NCI-H1092 treated with DMSO at 0.1 percent for 48 hours (cell line): ENCODE data around the gene TXNDC17.
"Not testable (repeated sequence)": the region's sequence is repeated elsewhere in the genome, so short reads cannot be mapped to it uniquely, and the experiment has no call there.

Experiments
- DNase-seq: peaks from one replicate; lab custom pipeline; 2025; lab: John Stamatoyannopoulos, UW

Gene TXNDC17

GRCh38 chr17:6640536-6641246 lies at the start of gene TXNDC17, which contains the start of gene KIAA0753:
TSS of gene TXNDC17 (plus strand) at chr17:6641060. CDS start at chr17:6641083, 23 bp downstream.
TSS of gene KIAA0753 (minus strand) at chr17:6640711. CDS start at chr17:6635103, 5,608 bp downstream.
- DNase-seq, result peak; percentile 83

GRCh38 chr17:6591599-6592158 lies 49.2 kb upstream of the TXNDC17 start:
- DNase-seq, result no peak

GRCh38 chr17:6592173-6592572 lies 48.7 kb upstream of the TXNDC17 start:
- no peak for DNase-seq

GRCh38 chr17:6593371-6593770 lies 47.5 kb upstream of the TXNDC17 start:
- not testable (repeated sequence) for DNase-seq

- DNase-seq, result no peak
These were observed 44.8 kb upstream of the TXNDC17 start for GRCh38 chr17:6596081-6596480.

GRCh38 chr17:6596511-6596910 lies 44.3 kb upstream of the TXNDC17 start:
- no peak for DNase-seq

- no peak for DNase-seq
These were observed 43.9 kb upstream of the TXNDC17 start for GRCh38 chr17:6596941-6597340.

- DNase-seq, result no peak
These were observed 43.1 kb upstream of the TXNDC17 start for GRCh38 chr17:6597727-6598126.

- DNase-seq, result no peak
These were observed 41.5 kb upstream of the TXNDC17 start for GRCh38 chr17:6599364-6599763.

- DNase-seq, result no peak
These were observed 38.7 kb upstream of the TXNDC17 start for GRCh38 chr17:6602141-6602540.

GRCh38 chr17:6603744-6604325 lies 37.0 kb upstream of the TXNDC17 start:
- DNase-seq, result no peak

- no peak for DNase-seq
These were observed 35.7 kb upstream of the TXNDC17 start for GRCh38 chr17:6605142-6605541.

GRCh38 chr17:6608321-6608720 lies 32.5 kb upstream of the TXNDC17 start:
- no peak for DNase-seq

- no peak for DNase-seq
These were observed 30.8 kb upstream of the TXNDC17 start for GRCh38 chr17:6610011-6610410.

GRCh38 chr17:6611231-6611630 lies 29.6 kb upstream of the TXNDC17 start:
- no peak for DNase-seq

- no peak for DNase-seq
These were observed 16.9 kb upstream of the TXNDC17 start for GRCh38 chr17:6623941-6624340.

GRCh38 chr17:6626616-6627015 lies 14.2 kb upstream of the TXNDC17 start:
- DNase-seq, result no peak

GRCh38 chr17:6627019-6627418 lies 13.8 kb upstream of the TXNDC17 start:
- DNase-seq, result no peak

- no peak for DNase-seq
These were observed 10.5 kb upstream of the TXNDC17 start for GRCh38 chr17:6630390-6630789.

GRCh38 chr17:6632530-6632929 lies 8.3 kb upstream of the TXNDC17 start:
- DNase-seq, result no peak

- no peak for DNase-seq
These were observed 7.6 kb upstream of the TXNDC17 start for GRCh38 chr17:6633263-6633662.

GRCh38 chr17:6636105-6636504 lies 4.8 kb upstream of the TXNDC17 start:
- no peak for DNase-seq
